Measurements from ENCODE around the gene LRRK1. TPM values are rescaled to one million over a fixed set of nuclear protein-coding genes. Genes with fewer than 3 reads are reported as not detected.

LRRK1 gene
- total and polyA plus RNA-seq, 2 donors (not counting 1 experiment from before 2014, with no cell fraction given), result 19.8 to 53.0 TPM

DNA sequence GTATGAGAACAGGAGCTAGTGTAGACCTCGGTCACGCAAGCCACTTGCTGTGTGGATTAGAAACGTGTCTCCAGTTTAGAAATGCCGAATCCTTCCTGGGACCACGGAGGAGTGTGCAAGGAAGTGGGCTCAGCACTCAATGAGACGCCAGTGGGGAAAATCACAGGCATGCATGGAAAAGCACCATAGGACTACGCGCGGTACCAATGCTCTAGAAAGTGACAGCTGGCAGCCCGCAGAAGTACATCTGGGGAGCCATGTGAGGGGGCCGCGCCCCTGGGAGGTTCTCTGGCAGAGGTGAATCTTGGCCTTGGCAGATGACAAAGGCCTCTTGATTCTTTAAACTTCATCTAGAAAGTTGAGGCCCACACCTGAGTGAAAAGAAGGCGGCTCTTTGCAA is 99.3 kb downstream of the LRRK1 start:
- ChIA-PET CTCF (interaction anchor here (0.7 to 2.7 kb wide), 6 partner anchors 10 to 242 kb away, joined by 3 to 13 read pairs (median 4); no protein-coding TSS in a partner anchor), POLR2A (no interaction called here)
- H3K9ac ChIP-seq (ENCODE audit: low read length), result no peak overlapping the region
- H3K4me3 Mint-ChIP-seq, result no peak overlapping the region
- WGBS (ENCODE audit: insufficient coverage), result 95% methylated on average over 12 of the region's 13 CpGs
- H2AFZ ChIP-seq (ENCODE audit: insufficient read depth, low read depth, low read length, poor library complexity, severe bottlenecking), result no peak overlapping the region
- intact Hi-C loops (cut with micrococcal nuclease), result loop anchor here (5.0 kb wide), 2 partner anchors 69 to 624 kb away; no protein-coding TSS in a partner anchor
- H3K4me2 ChIP-seq (replicated peaks; ENCODE audit: low read depth, low read length, poor library complexity, severe bottlenecking), result no peak overlapping the region
- H3K4me3 ChIP-seq (ENCODE audit: control extremely low read depth in 1 of 5, extremely low read depth in 1 of 5, insufficient read depth in 1 of 5, low read depth in 2 of 5, low read length in 4 of 5), result no peak overlapping the region
- DNase-seq (no peak), ATAC-seq (ENCODE audit: low read depth) (no peak)
- no peaks in the 10 kb centered on the region for H3K9me3 Mint-ChIP-seq (ENCODE audit: insufficient read depth)
- no peaks in the 10 kb centered on the region for H3K9me3 ChIP-seq (ENCODE audit: control extremely low read depth in 1 of 3, control insufficient read depth in 2 of 3, insufficient read depth in 1 of 3, low read length in 2 of 3)
- no peak overlapping the region for H3K27ac ChIP-seq (ENCODE audit: low read length in 2 of 2)
- TF ChIP-seq, protein P1, sequence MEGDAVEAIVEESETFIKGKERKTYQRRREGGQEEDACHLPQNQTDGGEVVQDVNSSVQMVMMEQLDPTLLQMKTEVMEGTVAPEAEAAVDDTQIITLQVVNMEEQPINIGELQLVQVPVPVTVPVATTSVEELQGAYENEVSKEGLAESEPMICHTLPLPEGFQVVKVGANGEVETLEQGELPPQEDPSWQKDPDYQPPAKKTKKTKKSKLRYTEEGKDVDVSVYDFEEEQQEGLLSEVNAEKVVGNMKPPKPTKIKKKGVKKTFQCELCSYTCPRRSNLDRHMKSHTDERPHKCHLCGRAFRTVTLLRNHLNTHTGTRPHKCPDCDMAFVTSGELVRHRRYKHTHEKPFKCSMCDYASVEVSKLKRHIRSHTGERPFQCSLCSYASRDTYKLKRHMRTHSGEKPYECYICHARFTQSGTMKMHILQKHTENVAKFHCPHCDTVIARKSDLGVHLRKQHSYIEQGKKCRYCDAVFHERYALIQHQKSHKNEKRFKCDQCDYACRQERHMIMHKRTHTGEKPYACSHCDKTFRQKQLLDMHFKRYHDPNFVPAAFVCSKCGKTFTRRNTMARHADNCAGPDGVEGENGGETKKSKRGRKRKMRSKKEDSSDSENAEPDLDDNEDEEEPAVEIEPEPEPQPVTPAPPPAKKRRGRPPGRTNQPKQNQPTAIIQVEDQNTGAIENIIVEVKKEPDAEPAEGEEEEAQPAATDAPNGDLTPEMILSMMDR (IDR thresholded peaks at IDR 0.05), result no peak
- TF ChIP-seq EZH2 (IDR thresholded peaks at IDR 0.05; ENCODE audit: borderline replicate concordance, insufficient read depth, low read depth, low read length, poor library complexity, severe bottlenecking), result no peak
- H3K27me3 Mint-ChIP-seq, result no peaks in the 10 kb centered on the region
- no peaks in the 10 kb centered on the region for H3K79me2 ChIP-seq (ENCODE audit: control insufficient read depth, insufficient read depth, low read length)
- no peaks in the 10 kb centered on the region for H4K20me1 ChIP-seq (ENCODE audit: control insufficient read depth, insufficient read depth, low read length, poor library complexity, severe bottlenecking)
- no peaks in the 10 kb centered on the region for H3K4me1 ChIP-seq (ENCODE audit: control insufficient read depth in 2 of 2, insufficient read depth in 2 of 2, low read length in 2 of 2)
- no peak overlapping the region for H3K27ac Mint-ChIP-seq
- no peaks in the 10 kb centered on the region for H3K4me1 Mint-ChIP-seq
- H3K27me3 ChIP-seq (replicated peaks in 1 of 4; ENCODE audit: control extremely low read depth in 1 of 4, control insufficient read depth in 3 of 4, insufficient read depth in 4 of 4, low read length in 3 of 4), result no peaks in the 10 kb centered on the region
- peaks cover 11 to 55% of the 10 kb centered on the region in 2 experiments for H3K36me3 ChIP-seq (replicated peaks in 1 of 2; ENCODE audit: control extremely low read depth in 1 of 2, control insufficient read depth in 1 of 2, extremely low read depth in 1 of 2, insufficient read depth in 2 of 2, low read length in 1 of 2)

GRCh38 chr15:101019366-101019896 is 100.3 kb downstream of the LRRK1 start:
- ChIA-PET CTCF (interaction anchor here (0.7 to 2.7 kb wide), 7 partner anchors 11 to 241 kb away, joined by 3 to 13 read pairs (median 4); no protein-coding TSS in a partner anchor), POLR2A (no interaction called here)
- WGBS (ENCODE audit: insufficient coverage), result 100% methylated on average over 6 of the region's 9 CpGs
- no peaks in the 10 kb centered on the region for H3K9me3 ChIP-seq (ENCODE audit: control extremely low read depth in 1 of 3, control insufficient read depth in 2 of 3, insufficient read depth in 1 of 3, low read length in 2 of 3)
- no peaks in the 10 kb centered on the region for H4K20me1 ChIP-seq (ENCODE audit: control insufficient read depth, insufficient read depth, low read length, poor library complexity, severe bottlenecking)
- Mint-ChIP-seq H3K27me3 (no peaks in the 10 kb centered on the region), H3K9me3 (ENCODE audit: insufficient read depth) (no peaks in the 10 kb centered on the region), H3K4me1 (no peaks in the 10 kb centered on the region), H3K27ac (no peak overlapping the region), H3K4me3 (no peak overlapping the region)
- H3K4me3 ChIP-seq (ENCODE audit: control extremely low read depth in 1 of 5, extremely low read depth in 1 of 5, insufficient read depth in 1 of 5, low read depth in 2 of 5, low read length in 4 of 5), result no peak overlapping the region
- H3K9ac ChIP-seq (ENCODE audit: low read length), result no peak overlapping the region
- H3K4me1 ChIP-seq (ENCODE audit: control insufficient read depth in 2 of 2, insufficient read depth in 2 of 2, low read length in 2 of 2), result no peaks in the 10 kb centered on the region
- TF ChIP-seq EZH2 (IDR thresholded peaks at IDR 0.05; ENCODE audit: borderline replicate concordance, insufficient read depth, low read depth, low read length, poor library complexity, severe bottlenecking), result no peak
- TF ChIP-seq, protein P1 (IDR thresholded peaks at IDR 0.05), result no peak
- no peak overlapping the region for H3K4me2 ChIP-seq (replicated peaks; ENCODE audit: low read depth, low read length, poor library complexity, severe bottlenecking)
- H2AFZ ChIP-seq (ENCODE audit: insufficient read depth, low read depth, low read length, poor library complexity, severe bottlenecking), result no peak overlapping the region
- no peaks in the 10 kb centered on the region for H3K27me3 ChIP-seq (replicated peaks in 1 of 4; ENCODE audit: control extremely low read depth in 1 of 4, control insufficient read depth in 3 of 4, insufficient read depth in 4 of 4, low read length in 3 of 4)
- H3K27ac ChIP-seq (ENCODE audit: low read length in 2 of 2), result no peak overlapping the region
- no peaks in the 10 kb centered on the region for H3K79me2 ChIP-seq (ENCODE audit: control insufficient read depth, insufficient read depth, low read length)
- peaks cover 11 to 49% of the 10 kb centered on the region in 2 experiments for H3K36me3 ChIP-seq (replicated peaks in 1 of 2; ENCODE audit: control extremely low read depth in 1 of 2, control insufficient read depth in 1 of 2, extremely low read depth in 1 of 2, insufficient read depth in 2 of 2, low read length in 1 of 2)
- DNase-seq (no peak), ATAC-seq (ENCODE audit: low read depth) (no peak)
- intact Hi-C loops (cut with micrococcal nuclease), result loop anchor here (5.0 kb wide), 2 partner anchors 68 to 623 kb away; no protein-coding TSS in a partner anchor
